Measurements from ENCODE around the gene PRKN. TPM values are rescaled to one million over a fixed set of nuclear protein-coding genes. Genes with fewer than 3 reads are reported as not detected.

Gene PRKN
- total RNA-seq, 1 donor from 2014 or later = 5.9 TPM

- DNase-seq = no peak
Observed at GRCh38 chr6:161584621-161585340, 1142.8 kb downstream of the PRKN start.

- no peak for DNase-seq
Observed at GRCh38 chr6:161584051-161584450, 1143.5 kb downstream of the PRKN start.

GRCh38 chr6:161583584-161583983 is 1144.0 kb downstream of the PRKN start:
- no peak for DNase-seq

GRCh38 chr6:161578478-161578877 is 1149.1 kb downstream of the PRKN start:
- no peak for DNase-seq

GRCh38 chr6:161575523-161576254 is 1151.9 kb downstream of the PRKN start:
- DNase-seq = no peak

- DNase-seq = no peak
Observed at GRCh38 chr6:161568885-161569456, 1158.6 kb downstream of the PRKN start.

GRCh38 chr6:161564952-161565351 is 1162.6 kb downstream of the PRKN start:
- no peak for DNase-seq

- DNase-seq = no peak
Observed at GRCh38 chr6:161561908-161562307, 1165.7 kb downstream of the PRKN start.

GRCh38 chr6:161557333-161558107 is 1170.0 kb downstream of the PRKN start:
- DNase-seq = no peak

- DNase-seq = no peak
Observed at GRCh38 chr6:161554883-161555282, 1172.7 kb downstream of the PRKN start.

GRCh38 chr6:161549977-161550655 is 1177.5 kb downstream of the PRKN start:
- no peak for DNase-seq

GRCh38 chr6:161548713-161549296 is 1178.8 kb downstream of the PRKN start:
- DNase-seq = no peak

- no peak for DNase-seq
Observed at GRCh38 chr6:161547617-161548016, 1179.9 kb downstream of the PRKN start.

GRCh38 chr6:161546632-161547031 is 1180.9 kb downstream of the PRKN start:
- no peak for DNase-seq

GRCh38 chr6:161545741-161546140 is 1181.8 kb downstream of the PRKN start:
- no peak for DNase-seq

- DNase-seq = no peak
Observed at GRCh38 chr6:161544801-161545480, 1182.6 kb downstream of the PRKN start.

GRCh38 chr6:161543684-161544309 is 1183.8 kb downstream of the PRKN start:
- no peak for DNase-seq

GRCh38 chr6:161542346-161542980 is 1185.1 kb downstream of the PRKN start:
- no peak for DNase-seq

GRCh38 chr6:161540532-161540931 is 1187.0 kb downstream of the PRKN start:
- no peak for DNase-seq

GRCh38 chr6:161536224-161536630 is 1191.3 kb downstream of the PRKN start:
- no peak for DNase-seq

Measured in occipital lobe (tissue), 2 donors.